ENCODE data around the gene HSPG2.

Gene HSPG2

GRCh38 chr1:21849909-21850576 lies 87.1 kb downstream of the HSPG2 start:
- H3K4me2 ChIP-seq (ENCODE audit: low read length): no peak overlapping the region
- no peak overlapping the region for H3K23ac ChIP-seq (ENCODE audit: low read length)
- H3K9ac ChIP-seq (ENCODE audit: low read length): no peak overlapping the region
- H3K79me2 ChIP-seq (ENCODE audit: control insufficient read depth, insufficient read depth, low read length, poor library complexity): no peaks in the 10 kb centered on the region
- no peak overlapping the region for H3K14ac ChIP-seq (ENCODE audit: low read length)
- H2BK120ac ChIP-seq (ENCODE audit: insufficient read depth, low read length, poor library complexity): no peak overlapping the region
- H3K4me1 ChIP-seq (ENCODE audit: control insufficient read depth in 1 of 2, insufficient read depth in 2 of 2, low read length in 2 of 2): no peaks in the 10 kb centered on the region
- H2AFZ ChIP-seq (ENCODE audit: insufficient read depth, low read length, poor library complexity): no peak overlapping the region
- no peaks in the 10 kb centered on the region for H3K27me3 ChIP-seq (ENCODE audit: insufficient read depth, low read length)
- no peak overlapping the region for H3K4ac ChIP-seq (ENCODE audit: low read depth, low read length)
- H4K8ac ChIP-seq (ENCODE audit: low read depth, low read length): no peak overlapping the region
- no CpG with 5 or more reads among the region's 30 CpGs for WGBS (ENCODE audit: extremely low coverage, insufficient coverage, insufficient read length)
- H3K4me3 ChIP-seq (ENCODE audit: low read depth, low read length): no peak overlapping the region
- no peak for DNase-seq
- no peak overlapping the region for H2BK5ac ChIP-seq (ENCODE audit: low read depth, low read length, poor library complexity)
- no peak overlapping the region for H2BK12ac ChIP-seq (ENCODE audit: low read length)
- no peak overlapping the region for H3K27ac ChIP-seq (ENCODE audit: low read depth, low read length)
- H4K91ac ChIP-seq (ENCODE audit: low read depth, low read length): no peak overlapping the region
- H3K36me3 ChIP-seq (ENCODE audit: control insufficient read depth in 1 of 2, insufficient read depth in 2 of 2, low read length in 2 of 2): peaks cover 86 to 89% of the 10 kb centered on the region in 2 experiments
- H3K79me1 ChIP-seq (ENCODE audit: low read length): no peaks in the 10 kb centered on the region
- no peak overlapping the region for H3K18ac ChIP-seq (ENCODE audit: low read length)
- H3K9me3 ChIP-seq (ENCODE audit: insufficient read depth, low read depth, low read length): no peaks in the 10 kb centered on the region
- no peak overlapping the region for H4K12ac ChIP-seq (ENCODE audit: low read depth, low read length)
- H2AK5ac ChIP-seq (ENCODE audit: low read length): no peak overlapping the region

GRCh38 chr1:21848524-21849174 lies 88.5 kb downstream of the HSPG2 start:
- Histone ChIP-seq H3K79me1 (ENCODE audit: low read length) (no peaks in the 10 kb centered on the region), H2AK5ac (ENCODE audit: low read length) (no peak overlapping the region), H3K4ac (ENCODE audit: low read depth, low read length) (no peak overlapping the region), H2BK12ac (ENCODE audit: low read length) (no peak overlapping the region), H3K27ac (ENCODE audit: low read depth, low read length) (no peak overlapping the region), H3K27me3 (ENCODE audit: insufficient read depth, low read length) (no peaks in the 10 kb centered on the region), H3K4me3 (ENCODE audit: low read depth, low read length) (peak overlapping the region; percentile 23), H2BK5ac (ENCODE audit: low read depth, low read length, poor library complexity) (no peak overlapping the region), H2AFZ (ENCODE audit: insufficient read depth, low read length, poor library complexity) (no peak overlapping the region), H3K9me3 (ENCODE audit: insufficient read depth, low read depth, low read length) (no peaks in the 10 kb centered on the region), H2BK120ac (ENCODE audit: insufficient read depth, low read length, poor library complexity) (no peak overlapping the region), H4K8ac (ENCODE audit: low read depth, low read length) (no peak overlapping the region), H4K12ac (ENCODE audit: low read depth, low read length) (no peak overlapping the region), H3K4me1 (ENCODE audit: control insufficient read depth in 1 of 2, insufficient read depth in 2 of 2, low read length in 2 of 2) (no peaks in the 10 kb centered on the region), H4K91ac (ENCODE audit: low read depth, low read length) (no peak overlapping the region), H3K18ac (ENCODE audit: low read length) (no peak overlapping the region), H3K36me3 (ENCODE audit: control insufficient read depth in 1 of 2, insufficient read depth in 2 of 2, low read length in 2 of 2) (peaks cover 81 to 84% of the 10 kb centered on the region in 2 experiments), H3K23ac (ENCODE audit: low read length) (no peak overlapping the region), H3K14ac (ENCODE audit: low read length) (no peak overlapping the region), H3K79me2 (ENCODE audit: control insufficient read depth, insufficient read depth, low read length, poor library complexity) (no peaks in the 10 kb centered on the region), H3K9ac (ENCODE audit: low read length) (no peak overlapping the region), H3K4me2 (ENCODE audit: low read length) (no peak overlapping the region)
- no CpG with 5 or more reads among the region's 17 CpGs for WGBS (ENCODE audit: extremely low coverage, insufficient coverage, insufficient read length)
- no peak for DNase-seq

- peaks cover 2% of the 10 kb centered on the region for H3K9me3 ChIP-seq (ENCODE audit: insufficient read depth, low read depth, low read length)
- H3K14ac ChIP-seq (ENCODE audit: low read length): no peak overlapping the region
- no peaks in the 10 kb centered on the region for H3K27me3 ChIP-seq (ENCODE audit: insufficient read depth, low read length)
- H3K23ac ChIP-seq (ENCODE audit: low read length): no peak overlapping the region
- no peak overlapping the region for H4K8ac ChIP-seq (ENCODE audit: low read depth, low read length)
- no peak overlapping the region for H3K4me2 ChIP-seq (ENCODE audit: low read length)
- H2BK12ac ChIP-seq (ENCODE audit: low read length): no peak overlapping the region
- H3K79me1 ChIP-seq (ENCODE audit: low read length): no peaks in the 10 kb centered on the region
- no CpG with 5 or more reads among the region's 47 CpGs for WGBS (ENCODE audit: extremely low coverage, insufficient coverage, insufficient read length)
- no peak overlapping the region for H3K18ac ChIP-seq (ENCODE audit: low read length)
- H2AFZ ChIP-seq (ENCODE audit: insufficient read depth, low read length, poor library complexity): no peak overlapping the region
- no peak overlapping the region for H3K27ac ChIP-seq (ENCODE audit: low read depth, low read length)
- H2BK120ac ChIP-seq (ENCODE audit: insufficient read depth, low read length, poor library complexity): no peak overlapping the region
- no peak overlapping the region for H4K12ac ChIP-seq (ENCODE audit: low read depth, low read length)
- no peak overlapping the region for H3K4ac ChIP-seq (ENCODE audit: low read depth, low read length)
- no peak overlapping the region for H2BK5ac ChIP-seq (ENCODE audit: low read depth, low read length, poor library complexity)
- H3K4me1 ChIP-seq (ENCODE audit: control insufficient read depth in 1 of 2, insufficient read depth in 2 of 2, low read length in 2 of 2): no peaks in the 10 kb centered on the region
- H3K79me2 ChIP-seq (ENCODE audit: control insufficient read depth, insufficient read depth, low read length, poor library complexity): no peaks in the 10 kb centered on the region
- peak overlapping the region; percentile 6 for H3K4me3 ChIP-seq (ENCODE audit: low read depth, low read length)
- H4K91ac ChIP-seq (ENCODE audit: low read depth, low read length): no peak overlapping the region
- H2AK5ac ChIP-seq (ENCODE audit: low read length): no peak overlapping the region
- no peak for DNase-seq
- peaks cover 84 to 87% of the 10 kb centered on the region in 2 experiments for H3K36me3 ChIP-seq (ENCODE audit: control insufficient read depth in 1 of 2, insufficient read depth in 2 of 2, low read length in 2 of 2)
- H3K9ac ChIP-seq (ENCODE audit: low read length): no peak overlapping the region
Measured at GRCh38 chr1:21847223-21848205, 89.6 kb downstream of the HSPG2 start.

Measured in trophoblast cell (in vitro differentiated cells and primary cell).